ENCODE measurements around the gene IFT43. TPM values are rescaled to one million over a fixed set of nuclear protein-coding genes. Genes with fewer than 3 reads are reported as not detected.

The IFT43 gene
- total RNA-seq, 1 donor from 2014 or later: 39.9 TPM

- DNase-seq (ENCODE audit: low spot score): no peak
Measured at GRCh38 chr14:76080025-76080424, 94.5 kb downstream of the IFT43 start.

GRCh38 chr14:76080471-76080870 lies 94.9 kb downstream of the IFT43 start:
- DNase-seq (ENCODE audit: low spot score): no peak

DNA sequence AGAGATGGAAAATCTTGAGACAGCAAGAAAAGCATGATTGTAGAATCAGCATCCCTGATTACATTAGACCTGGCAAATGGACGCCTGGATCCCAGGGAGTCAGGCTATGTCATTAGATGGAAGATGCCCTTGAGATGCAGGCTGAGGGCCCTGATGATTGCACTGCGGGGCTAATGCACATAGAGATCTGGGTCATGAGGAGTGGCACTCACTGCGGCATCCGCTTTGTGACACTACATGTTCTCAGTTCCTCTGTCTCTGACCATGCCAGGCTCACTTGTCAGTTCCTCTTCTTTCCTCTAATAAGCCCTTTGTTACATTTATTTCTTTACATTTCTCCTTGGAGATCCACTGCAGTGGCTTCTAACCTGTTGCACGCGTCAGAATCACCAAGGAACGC lies 96.1 kb downstream of the IFT43 start:
- DNase-seq (ENCODE audit: low spot score): no peak

DNA sequence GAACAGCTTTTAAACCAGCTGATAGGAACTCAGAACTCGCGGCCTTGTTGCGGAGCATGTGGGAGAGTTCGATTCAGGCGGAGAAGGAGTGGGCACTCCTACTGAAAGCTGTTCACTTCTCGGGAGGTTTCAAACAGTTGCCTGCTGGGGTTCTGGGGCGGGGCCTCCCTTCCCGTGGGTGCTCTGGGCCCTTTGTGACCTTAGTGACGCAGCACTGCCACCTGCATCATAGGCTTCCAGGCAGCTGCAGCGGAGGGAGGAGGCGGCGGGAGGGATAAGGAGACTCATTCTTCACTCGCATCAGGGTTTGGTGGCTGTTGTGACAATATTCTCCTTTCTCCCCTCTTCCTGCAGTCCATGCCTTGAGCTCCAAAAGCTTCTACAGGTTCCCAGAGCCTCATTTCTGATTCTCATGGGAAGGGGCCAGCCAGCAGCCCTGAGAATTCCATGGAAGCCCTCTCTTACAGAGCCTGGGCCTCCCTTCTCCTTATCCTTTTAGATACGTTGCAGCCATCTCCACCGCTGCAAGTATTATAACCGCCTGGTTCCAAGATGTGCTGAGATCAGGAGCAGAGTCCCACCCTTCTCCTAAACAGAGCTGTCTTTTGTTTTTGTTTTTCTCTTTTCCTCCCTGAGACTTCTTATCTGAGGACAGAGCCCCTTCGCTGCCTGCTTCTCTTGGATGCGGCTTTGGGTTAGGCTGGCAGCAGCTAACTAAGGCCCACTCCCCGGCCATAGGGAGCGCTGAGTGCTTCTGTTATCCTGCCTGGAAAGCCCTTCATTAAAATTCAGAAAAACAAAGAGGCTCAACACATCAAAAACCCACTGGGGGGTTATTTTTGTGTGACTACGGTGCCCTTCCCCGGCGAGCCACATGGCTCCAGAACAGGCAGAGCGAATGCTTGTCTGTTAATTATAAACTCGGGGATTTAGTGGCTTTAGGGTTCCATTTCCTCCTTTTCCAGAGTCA lies 98.5 kb downstream of the IFT43 start:
- DNase-seq (ENCODE audit: low spot score): no peak

GRCh38 chr14:76085358-76085757 lies 99.8 kb downstream of the IFT43 start:
- DNase-seq (ENCODE audit: low spot score): no peak

GRCh38 chr14:76086636-76087035 lies 101.1 kb downstream of the IFT43 start:
- DNase-seq (ENCODE audit: low spot score): no peak

GRCh38 chr14:76088326-76088725 lies 102.8 kb downstream of the IFT43 start:
- no peak for DNase-seq (ENCODE audit: low spot score)

DNA sequence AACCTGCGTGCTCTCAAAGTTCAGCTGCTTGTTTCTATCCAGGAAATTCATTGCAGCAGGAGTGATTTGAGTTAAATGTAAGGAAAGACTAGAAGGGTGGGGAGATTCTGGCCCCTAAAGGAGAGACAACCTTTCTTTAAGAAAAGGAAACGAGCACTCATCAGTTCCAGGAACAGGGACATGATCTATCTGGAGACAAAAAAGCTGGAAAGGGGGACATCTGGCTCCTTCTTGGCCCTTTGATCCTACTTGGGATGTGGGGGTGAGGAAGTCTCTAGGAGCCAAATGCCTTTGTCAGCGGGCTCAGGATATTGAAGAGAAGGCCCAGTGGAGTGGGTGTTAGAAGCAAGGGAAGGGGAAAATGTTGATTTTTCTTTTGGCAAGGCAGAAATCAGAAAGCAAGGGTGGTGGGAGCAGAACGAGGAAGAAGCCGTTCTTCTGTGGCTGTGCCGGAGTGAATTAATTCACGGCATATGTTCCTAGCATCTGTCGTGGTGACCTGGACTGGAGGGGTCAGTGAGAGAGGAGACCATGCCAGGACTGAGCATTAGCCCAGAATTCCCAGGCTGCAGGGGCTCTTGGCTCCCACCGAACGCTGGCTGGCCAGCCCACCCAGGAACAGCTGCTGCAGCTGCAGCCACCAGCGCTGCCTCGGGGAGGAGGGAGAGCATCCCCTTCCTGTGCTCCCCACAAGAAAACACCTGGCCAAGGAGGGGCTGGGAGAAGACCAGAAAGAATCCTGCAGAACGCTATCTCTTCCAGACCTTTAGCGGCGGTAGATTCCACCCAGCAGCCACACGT lies 103.4 kb downstream of the IFT43 start:
- DNase-seq (ENCODE audit: low spot score): no peak

- DNase-seq (ENCODE audit: low spot score): no peak
Measured at GRCh38 chr14:76089575-76089974, 104.0 kb downstream of the IFT43 start.

- DNase-seq (ENCODE audit: low spot score): peak; percentile 56
Measured at GRCh38 chr14:76090616-76091391, 105.2 kb downstream of the IFT43 start.

DNA sequence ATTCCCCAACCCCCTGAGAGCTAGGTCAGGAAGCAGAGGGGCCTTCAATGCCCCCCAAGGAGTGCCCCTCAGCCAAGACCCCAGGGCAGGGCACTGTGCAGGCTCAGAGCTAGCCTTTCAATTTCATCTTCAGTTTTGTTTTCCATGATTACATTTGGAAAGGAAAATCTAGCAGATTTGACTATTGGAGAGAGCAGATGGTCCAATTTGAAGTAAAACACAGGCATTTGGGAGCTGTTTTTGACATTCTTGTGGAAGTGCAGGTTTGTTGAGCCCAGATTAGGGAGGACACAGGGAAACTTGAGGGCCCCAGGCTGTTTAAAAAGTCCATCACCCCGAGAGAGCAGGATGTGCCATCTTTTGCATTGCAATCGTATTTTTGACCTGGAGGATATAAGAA lies 107.5 kb downstream of the IFT43 start:
- no peak for DNase-seq (ENCODE audit: low spot score)

- no peak for DNase-seq (ENCODE audit: low spot score)
Measured at GRCh38 chr14:76096257-76096656, 110.7 kb downstream of the IFT43 start.

GRCh38 chr14:76097547-76097946 lies 112.0 kb downstream of the IFT43 start:
- no peak for DNase-seq (ENCODE audit: low spot score)

GRCh38 chr14:76098047-76098446 lies 112.5 kb downstream of the IFT43 start:
- DNase-seq (ENCODE audit: low spot score): no peak

DNA sequence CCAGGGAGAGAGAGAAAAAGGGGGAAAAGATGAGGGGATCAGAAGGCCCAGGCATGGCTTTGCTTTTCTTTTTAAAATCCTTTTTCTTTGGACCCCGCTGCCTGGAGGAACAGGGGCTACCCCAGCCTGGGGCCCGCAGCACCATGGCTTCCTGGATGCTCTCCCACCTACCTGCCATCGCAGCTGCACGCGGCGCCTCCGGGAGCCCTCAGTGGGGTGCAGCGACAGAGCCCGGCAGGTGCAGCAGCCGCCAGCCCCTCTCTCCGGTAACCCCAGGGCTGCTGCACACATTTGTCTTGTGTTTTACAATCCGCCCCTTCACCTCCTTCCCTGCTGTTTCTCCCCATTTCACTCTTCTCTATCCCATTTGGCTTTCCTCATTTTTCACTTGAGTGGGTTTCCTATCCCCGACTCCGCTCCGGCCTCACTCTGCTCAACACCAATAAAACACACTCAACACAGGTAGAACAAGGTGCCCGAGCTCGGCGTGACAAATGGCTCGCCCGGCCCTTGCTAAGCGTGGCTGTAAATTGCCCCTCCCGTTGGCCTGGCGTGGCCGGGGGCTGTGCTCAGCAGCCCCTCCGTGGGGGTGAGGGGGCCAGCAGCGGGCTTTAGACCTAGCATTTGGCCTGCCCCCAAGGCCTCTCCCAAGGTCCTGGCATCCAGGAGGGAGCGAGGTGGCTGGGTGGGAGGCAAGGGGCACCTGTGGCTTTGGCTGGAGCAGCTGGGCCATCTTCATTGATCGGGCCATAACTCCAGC lies 113.5 kb downstream of the IFT43 start:
- DNase-seq (ENCODE audit: low spot score): no peak

DNA sequence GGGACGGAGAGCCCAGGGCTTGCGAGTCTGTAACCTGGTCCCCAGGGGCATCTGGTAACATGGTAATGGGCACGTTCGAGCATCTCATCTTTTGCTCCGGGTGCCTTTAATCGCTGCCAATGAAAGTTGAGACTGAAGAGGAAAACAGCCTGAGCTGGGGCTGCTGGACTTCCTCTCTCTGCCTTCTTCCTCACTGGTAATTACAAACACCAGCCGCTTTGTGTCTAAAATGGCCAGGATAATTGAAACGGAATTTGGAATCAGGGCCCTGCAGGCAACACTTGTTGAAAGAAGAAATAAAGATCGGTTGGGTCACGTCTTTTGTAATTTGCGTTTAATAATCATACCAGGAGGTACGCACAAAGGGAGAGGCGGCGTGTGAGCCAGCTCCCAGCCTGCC lies 114.7 kb downstream of the IFT43 start:
- DNase-seq (ENCODE audit: low spot score): no peak

DNA sequence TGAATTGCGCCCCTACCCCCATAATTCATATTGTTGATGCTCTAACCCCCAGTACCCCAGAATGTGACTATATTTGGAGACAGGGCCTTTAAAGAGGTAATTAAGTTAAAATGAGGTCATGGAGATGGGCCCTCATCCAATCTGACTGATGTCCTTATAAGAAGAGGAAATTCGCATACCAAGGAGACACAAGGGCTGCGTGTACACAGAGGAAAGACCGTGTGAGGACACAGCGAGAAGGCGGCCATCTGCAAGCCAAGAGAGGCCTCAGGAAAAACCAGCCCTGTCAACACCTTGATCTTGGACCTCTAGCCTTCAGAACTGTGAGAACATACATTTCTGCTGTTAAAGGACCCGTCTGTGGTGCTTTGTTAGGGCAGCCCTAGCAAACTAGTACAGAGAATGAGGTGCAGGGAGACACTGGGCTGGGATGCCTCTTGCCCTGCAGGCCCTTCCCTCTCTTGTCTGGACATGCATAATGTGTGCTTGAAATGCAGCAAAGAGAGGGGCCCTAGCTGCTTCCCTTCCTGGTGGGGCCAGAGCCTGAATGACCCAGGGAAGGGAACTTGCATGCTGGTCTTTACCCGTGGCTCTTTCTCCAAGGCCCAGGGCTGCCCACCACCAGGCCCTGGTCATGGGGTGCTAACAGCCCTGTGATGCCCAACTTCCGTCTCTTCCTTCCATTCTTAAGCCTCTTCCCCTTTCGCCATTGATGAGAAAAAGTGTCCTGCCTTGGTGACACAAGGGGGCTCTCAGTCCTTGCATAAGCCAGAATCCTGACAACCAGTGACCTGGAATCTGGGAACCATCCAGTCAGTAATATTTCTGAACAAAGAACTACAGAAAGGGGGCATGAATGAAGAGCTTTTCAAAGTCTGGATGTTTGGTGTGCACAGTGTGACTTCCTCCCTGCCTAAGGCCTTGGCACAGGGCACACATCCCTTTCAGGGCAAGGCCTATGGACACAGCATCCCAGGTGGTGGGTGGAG lies 116.1 kb downstream of the IFT43 start:
- DNase-seq (ENCODE audit: low spot score): peak; percentile 72

GRCh38 chr14:76104802-76105355 lies 119.3 kb downstream of the IFT43 start:
- no peak for DNase-seq (ENCODE audit: low spot score)

DNA sequence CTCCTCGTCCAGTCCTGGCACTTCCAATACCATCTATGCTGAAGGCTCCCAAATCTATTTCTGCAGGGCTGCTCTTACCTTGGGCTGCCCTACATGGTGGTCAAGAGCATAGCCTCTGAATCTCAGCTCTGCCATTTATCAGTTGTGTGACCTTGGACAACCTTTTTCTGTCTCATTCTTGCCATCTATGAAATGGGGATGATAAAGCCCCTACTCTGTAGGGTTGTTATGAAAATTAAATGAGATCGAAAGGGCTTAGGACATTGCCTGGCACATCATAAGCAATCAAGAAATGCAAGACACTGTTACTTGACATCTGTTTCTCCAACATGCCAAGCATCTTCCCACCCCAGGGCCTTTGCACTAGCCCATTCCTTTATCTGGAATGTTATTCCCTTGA lies 120.6 kb downstream of the IFT43 start:
- DNase-seq (ENCODE audit: low spot score): no peak
